Measurements from ENCODE around the gene PHIP. TPM values are rescaled to one million over a fixed set of nuclear protein-coding genes. Genes with fewer than 3 reads are reported as not detected.
A peak's percentile ranks its signal among the peaks of the same experiment; 100 is the strongest.

The PHIP gene
- total and polyA plus RNA-seq, 2 of the 8 experiments (the other 6 are each of a cell fraction or from before 2014, with no cell fraction given): 7.3 to 56.2 TPM

DNA sequence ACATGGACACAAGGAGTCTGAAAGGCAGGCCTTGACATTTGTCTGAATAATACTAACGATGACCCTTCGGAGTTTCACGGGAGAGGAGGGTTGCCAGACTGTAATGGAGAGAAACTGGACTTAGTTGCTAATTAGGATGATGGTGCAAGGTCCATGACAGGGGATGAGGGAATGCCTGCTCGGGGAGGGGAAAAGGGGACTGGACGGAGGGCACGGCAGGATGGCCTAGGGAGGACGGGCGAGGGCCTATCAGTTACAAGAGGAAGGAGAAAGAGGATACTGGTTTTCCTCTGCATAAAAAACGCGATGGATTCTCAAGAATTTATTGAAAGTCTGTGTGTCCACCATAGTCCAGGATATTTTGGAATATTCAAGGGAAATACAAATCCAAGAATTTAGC lies 168.0 kb downstream of the PHIP start:
- FAIRE-seq (no peak), DNase-seq (ENCODE audit: low read depth in 1 of 2, low spot score in 2 of 2) (no peak)
- ChIA-PET POLR2A (ENCODE audit: partially characterized antibody) (no interaction called here), CTCF (ENCODE audit: partially characterized antibody) (interaction anchor here (0.9 kb wide), 1 partner anchor 12 kb away, joined by 3 read pairs; no protein-coding TSS in a partner anchor)
- H3K79me1 ChIP-seq (ENCODE audit: low read depth, low read length): no peaks in the 10 kb centered on the region; the same call in 1 of the 2 replicates
- no peak overlapping the region for H4K8ac ChIP-seq (ENCODE audit: extremely low read depth, insufficient read depth, low read length)
- H3K4me2 ChIP-seq (ENCODE audit: insufficient read depth in 1 of 2, low read depth in 2 of 2, low read length in 2 of 2): peak overlapping the region; percentile 90 to 99
- no peak overlapping the region for H2BK15ac ChIP-seq (ENCODE audit: low read length)
- no peaks in the 10 kb centered on the region for H3K79me2 ChIP-seq (ENCODE audit: control insufficient read depth in 1 of 2, insufficient read depth in 2 of 2, low read length in 2 of 2)
- peaks cover 0 to 9% (median 4%) of the 10 kb centered on the region in 4 experiments; a peak in 6 of 7 replicates for H3K27me3 ChIP-seq (replicated peaks in 1 of 4; ENCODE audit: control insufficient read depth in 3 of 4, extremely low read depth in 1 of 4, insufficient read depth in 3 of 4, low read length in 3 of 4)
- H3K4me1 ChIP-seq (replicated peaks in 1 of 4; ENCODE audit: control insufficient read depth in 3 of 4, insufficient read depth in 4 of 4, low read length in 3 of 4): peaks cover 0 to 7% (median 1%) of the 10 kb centered on the region in 4 experiments; a peak in 4 of 7 replicates
- WGBS, 2 experiments (ENCODE audit: extremely low coverage in 1 of 2, insufficient coverage in 1 of 2, insufficient read length in 1 of 2, insufficient replicate concordance in 2 of 2, low coverage in 1 of 2, low lambda C conversion rate in 2 of 2, missing lambda C conversion rate in 1 of 2): 80% methylated on average over 8 of the region's 10 CpGs; no CpG with 5 or more reads in 1 of the 2 experiments
- H3K9me3 ChIP-seq (ENCODE audit: insufficient read depth in 2 of 2, low read depth in 1 of 2, low read length in 1 of 2): no peaks in the 10 kb centered on the region
- H2BK5ac ChIP-seq (ENCODE audit: low read depth, low read length): no peak overlapping the region
- no peaks in the 10 kb centered on the region for H3K36me3 ChIP-seq (ENCODE audit: control insufficient read depth in 2 of 4, insufficient read depth in 4 of 4, low read length in 3 of 4)
- peaks cover 0 to 2% of the 10 kb centered on the region in 2 experiments for H4K20me1 ChIP-seq (replicated peaks in 1 of 2; ENCODE audit: control insufficient read depth in 1 of 2, insufficient read depth in 2 of 2, low read length in 2 of 2)
- H3K23me2 ChIP-seq (ENCODE audit: low read depth, low read length): peaks cover 7% of the 10 kb centered on the region
- H2BK120ac ChIP-seq (replicated peaks; ENCODE audit: low read depth, low read length): no peak overlapping the region
- H4K91ac ChIP-seq (replicated peaks; ENCODE audit: insufficient read length, low read length): no peak overlapping the region
- no peak overlapping the region for H3K18ac ChIP-seq (ENCODE audit: extremely low read depth, low read length)
- no peak overlapping the region for H3K56ac ChIP-seq (replicated peaks; ENCODE audit: insufficient read length, low read depth, low read length)
- no peak overlapping the region for H2BK12ac ChIP-seq (ENCODE audit: low read depth, low read length)
- no peak overlapping the region for H4K5ac ChIP-seq (ENCODE audit: insufficient read length, low read depth, low read length)
- H2AFZ ChIP-seq (ENCODE audit: low read length): no peak overlapping the region
- H2BK20ac ChIP-seq (ENCODE audit: low read length): no peak overlapping the region
- no peak overlapping the region for H3K14ac ChIP-seq (ENCODE audit: insufficient read length)
- no peak overlapping the region for H3K4ac ChIP-seq (replicated peaks; ENCODE audit: insufficient read length, low read depth, low read length)
- no peak overlapping the region for H2AK5ac ChIP-seq (ENCODE audit: low read depth, low read length)
- H3K23ac ChIP-seq (ENCODE audit: insufficient read length): no peak overlapping the region
- peak overlapping the region; percentile 38 to 69 (median 63); a peak in 7 of 8 replicates for H3K4me3 ChIP-seq (ENCODE audit: extremely low read depth in 1 of 4, insufficient read depth in 2 of 4, low read depth in 3 of 4, low read length in 4 of 4)
- no peak overlapping the region for H3K9ac ChIP-seq (replicated peaks in 1 of 4; ENCODE audit: extremely low read depth in 1 of 4, low read depth in 3 of 4, low read length in 3 of 4)
- no peak overlapping the region for H3K27ac ChIP-seq (ENCODE audit: low read depth, low read length)
- TF ChIP-seq CREB1 (IDR thresholded peaks at IDR 0.05): no peak
- no peak for TF ChIP-seq SP1 (IDR thresholded peaks at IDR 0.05; ENCODE audit: low read depth, low read length)
- TF ChIP-seq HDAC6 (IDR thresholded peaks at IDR 0.05; ENCODE audit: low read depth, low read length): no peak
- TF ChIP-seq TEAD4 (IDR thresholded peaks at IDR 0.05; ENCODE audit: low read depth, low read length): no peak
- TF ChIP-seq TBP (IDR thresholded peaks at IDR 0.05; ENCODE audit: low read depth, low read length): no peak
- TF ChIP-seq ASH2L (IDR thresholded peaks at IDR 0.05; ENCODE audit: low read length): no peak
- TF ChIP-seq BRCA1 (IDR thresholded peaks at IDR 0.05; ENCODE audit: low read depth, low read length): no peak
- no peak for TF ChIP-seq KDM5A (IDR thresholded peaks at IDR 0.05; ENCODE audit: low read length)
- TF ChIP-seq RBBP5 (IDR thresholded peaks at IDR 0.05; ENCODE audit: borderline replicate concordance, low read depth, low read length): no peak

Data from H1 (cell line).